Measurements from ENCODE around the gene SGPP2. TPM values are rescaled to one million over a fixed set of nuclear protein-coding genes. Genes with fewer than 3 reads are reported as not detected.

SGPP2 gene
- total RNA-seq, 1 donor from 2014 or later, result 2.3 TPM

DNA sequence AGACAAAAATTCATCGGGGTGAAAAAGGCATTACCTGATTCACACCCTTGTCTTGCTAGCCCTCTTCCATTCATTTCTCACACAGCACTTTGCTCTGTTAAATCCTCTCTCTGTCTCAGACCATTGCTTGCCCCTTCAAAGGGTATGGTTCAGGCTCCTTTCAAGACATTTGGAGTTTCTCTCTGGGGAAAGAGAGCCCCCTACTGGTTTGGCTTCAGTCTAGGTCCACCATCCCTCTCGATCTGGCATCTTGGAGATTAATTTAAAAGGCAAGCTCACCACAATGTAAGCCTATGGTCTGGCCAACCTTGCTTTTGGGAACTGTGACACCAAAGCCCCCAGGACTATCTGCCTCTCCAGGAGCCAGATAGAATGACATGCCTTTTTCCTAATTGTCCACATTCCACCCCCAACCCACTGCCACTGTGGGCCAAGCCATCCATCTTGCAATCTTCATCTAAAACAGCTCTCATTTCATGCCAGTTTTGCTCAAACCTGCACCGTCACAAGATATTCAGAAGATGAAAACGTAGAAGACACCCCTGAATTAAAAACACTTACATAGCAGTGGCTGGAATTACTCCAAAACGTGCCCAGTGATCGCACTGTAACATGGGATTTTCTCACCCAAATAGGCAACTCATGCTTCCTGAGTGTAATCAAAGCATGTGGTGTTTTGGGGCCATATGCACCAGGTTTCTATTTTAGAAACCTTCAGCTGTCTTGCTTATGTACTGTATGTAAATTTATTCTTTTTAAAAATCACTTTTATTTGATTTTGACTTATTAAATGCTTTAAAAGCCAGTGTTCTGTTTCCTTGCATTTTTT, 137.7 kb downstream of the SGPP2 start:
- intact Hi-C loops (cut with micrococcal nuclease), result loop anchor here (5.0 kb wide), 1 partner anchor 245 kb away; no protein-coding TSS in a partner anchor
- DNase-seq, result no peak
- TF ChIP-seq, protein P1, sequence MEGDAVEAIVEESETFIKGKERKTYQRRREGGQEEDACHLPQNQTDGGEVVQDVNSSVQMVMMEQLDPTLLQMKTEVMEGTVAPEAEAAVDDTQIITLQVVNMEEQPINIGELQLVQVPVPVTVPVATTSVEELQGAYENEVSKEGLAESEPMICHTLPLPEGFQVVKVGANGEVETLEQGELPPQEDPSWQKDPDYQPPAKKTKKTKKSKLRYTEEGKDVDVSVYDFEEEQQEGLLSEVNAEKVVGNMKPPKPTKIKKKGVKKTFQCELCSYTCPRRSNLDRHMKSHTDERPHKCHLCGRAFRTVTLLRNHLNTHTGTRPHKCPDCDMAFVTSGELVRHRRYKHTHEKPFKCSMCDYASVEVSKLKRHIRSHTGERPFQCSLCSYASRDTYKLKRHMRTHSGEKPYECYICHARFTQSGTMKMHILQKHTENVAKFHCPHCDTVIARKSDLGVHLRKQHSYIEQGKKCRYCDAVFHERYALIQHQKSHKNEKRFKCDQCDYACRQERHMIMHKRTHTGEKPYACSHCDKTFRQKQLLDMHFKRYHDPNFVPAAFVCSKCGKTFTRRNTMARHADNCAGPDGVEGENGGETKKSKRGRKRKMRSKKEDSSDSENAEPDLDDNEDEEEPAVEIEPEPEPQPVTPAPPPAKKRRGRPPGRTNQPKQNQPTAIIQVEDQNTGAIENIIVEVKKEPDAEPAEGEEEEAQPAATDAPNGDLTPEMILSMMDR (IDR thresholded peaks at IDR 0.05; ENCODE audit: borderline replicate concordance), result peak; percentile 77
- Histone ChIP-seq H3K9me3 (replicated peaks) (no peaks in the 10 kb centered on the region), H3K4me3 (no peak overlapping the region), H3K27me3 (ENCODE audit: low read depth) (no peaks in the 10 kb centered on the region), H3K27ac (replicated peaks) (no peak overlapping the region), H3K36me3 (peaks cover 3% of the 10 kb centered on the region), H3K4me1 (peaks cover 13% of the 10 kb centered on the region)

DNA sequence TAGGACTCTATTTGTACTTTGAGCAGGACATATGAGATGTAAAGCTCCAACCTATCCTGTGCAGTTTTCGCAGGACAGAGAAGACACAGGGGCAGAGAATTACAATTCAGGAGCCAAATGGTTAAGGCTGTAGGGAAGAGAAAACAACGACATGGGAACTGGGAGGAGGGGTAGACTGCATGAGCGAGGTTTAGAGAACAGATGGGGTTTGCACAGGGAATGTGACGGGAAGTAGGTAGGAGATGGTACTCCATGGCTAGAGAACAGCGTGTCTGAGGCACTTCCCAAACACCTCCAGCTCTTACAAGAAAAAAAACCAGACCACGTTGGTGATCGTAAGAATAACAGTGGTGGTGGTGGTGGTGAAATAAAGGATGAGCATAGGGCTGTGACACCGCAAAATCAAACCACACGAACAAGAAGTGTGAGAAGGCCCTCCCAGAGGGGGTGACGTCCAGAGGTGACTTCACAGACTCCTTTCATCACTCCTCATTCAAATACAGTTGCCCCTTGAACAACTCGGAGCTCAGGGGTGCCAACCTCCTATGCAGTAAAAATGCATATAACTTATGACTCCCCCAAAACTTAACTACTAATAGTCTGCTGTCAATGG, 138.9 kb downstream of the SGPP2 start:
- Histone ChIP-seq H3K27ac (replicated peaks) (no peak overlapping the region), H3K4me1 (peaks cover 14% of the 10 kb centered on the region), H3K9me3 (replicated peaks) (no peaks in the 10 kb centered on the region), H3K27me3 (ENCODE audit: low read depth) (no peaks in the 10 kb centered on the region), H3K4me3 (no peak overlapping the region), H3K36me3 (peaks cover 6% of the 10 kb centered on the region)
- TF ChIP-seq, protein P1 (IDR thresholded peaks at IDR 0.05; ENCODE audit: borderline replicate concordance), result no peak
- no peak for DNase-seq
- intact Hi-C loops (cut with micrococcal nuclease), result loop anchor here (5.0 kb wide), 1 partner anchor 246 kb away; no protein-coding TSS in a partner anchor

DNA sequence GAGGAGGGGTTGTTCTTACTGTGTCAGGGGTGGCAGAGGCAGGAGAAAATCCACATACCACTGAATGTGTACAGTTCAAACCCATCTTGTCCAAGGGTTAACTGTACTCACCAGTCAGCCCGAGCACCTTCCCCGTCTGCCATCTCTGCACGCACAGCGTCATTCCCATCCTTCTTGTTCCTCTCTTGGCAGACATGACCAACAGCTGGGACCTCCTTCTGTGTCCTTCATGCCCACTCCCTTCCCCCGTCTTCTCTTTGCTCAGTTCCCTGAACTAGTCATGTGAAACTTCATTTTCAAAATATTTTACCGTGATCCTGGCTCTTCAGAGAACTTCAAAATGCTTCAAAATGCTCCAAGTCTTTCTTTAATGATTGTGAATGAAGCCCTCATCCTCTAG, 139.6 kb downstream of the SGPP2 start:
- H3K36me3 ChIP-seq, result peaks cover 6% of the 10 kb centered on the region
- TF ChIP-seq, protein P1 (IDR thresholded peaks at IDR 0.05; ENCODE audit: borderline replicate concordance), result no peak
- H3K27ac ChIP-seq (replicated peaks), result no peak overlapping the region
- H3K9me3 ChIP-seq (replicated peaks), result no peaks in the 10 kb centered on the region
- no peak overlapping the region for H3K4me3 ChIP-seq
- peaks cover 21% of the 10 kb centered on the region for H3K4me1 ChIP-seq
- no peaks in the 10 kb centered on the region for H3K27me3 ChIP-seq (ENCODE audit: low read depth)
- DNase-seq, result no peak
- intact Hi-C loops (cut with micrococcal nuclease), result loop anchor here (5.0 kb wide), 1 partner anchor 247 kb away; no protein-coding TSS in a partner anchor

DNA sequence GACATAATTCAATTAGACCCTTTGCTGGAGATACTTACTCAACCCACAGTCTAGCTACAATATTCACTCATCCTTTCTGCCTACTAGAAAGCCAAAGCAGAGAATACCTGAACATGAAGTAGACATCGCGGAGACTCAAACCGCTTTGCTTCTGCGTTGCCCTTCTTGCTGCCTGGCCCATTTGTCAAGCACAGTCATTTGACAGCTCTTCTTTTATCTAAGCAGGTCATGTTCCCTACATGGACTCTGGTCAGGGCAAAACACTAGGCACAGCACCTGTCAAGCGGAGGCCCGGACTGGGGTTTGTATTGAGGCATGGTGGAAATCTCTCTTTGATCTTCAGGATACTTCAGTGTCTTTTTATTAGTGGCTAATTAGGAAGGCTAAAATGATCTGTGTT, 141.9 kb downstream of the SGPP2 start:
- intact Hi-C loops (cut with micrococcal nuclease), result no loop called here
- Histone ChIP-seq H3K4me1 (peaks cover 26% of the 10 kb centered on the region), H3K27ac (replicated peaks) (no peak overlapping the region), H3K36me3 (peaks cover 14% of the 10 kb centered on the region), H3K4me3 (no peak overlapping the region), H3K27me3 (ENCODE audit: low read depth) (no peaks in the 10 kb centered on the region), H3K9me3 (replicated peaks) (no peaks in the 10 kb centered on the region)
- DNase-seq, result no peak
- TF ChIP-seq, protein P1 (IDR thresholded peaks at IDR 0.05; ENCODE audit: borderline replicate concordance), result no peak

DNA sequence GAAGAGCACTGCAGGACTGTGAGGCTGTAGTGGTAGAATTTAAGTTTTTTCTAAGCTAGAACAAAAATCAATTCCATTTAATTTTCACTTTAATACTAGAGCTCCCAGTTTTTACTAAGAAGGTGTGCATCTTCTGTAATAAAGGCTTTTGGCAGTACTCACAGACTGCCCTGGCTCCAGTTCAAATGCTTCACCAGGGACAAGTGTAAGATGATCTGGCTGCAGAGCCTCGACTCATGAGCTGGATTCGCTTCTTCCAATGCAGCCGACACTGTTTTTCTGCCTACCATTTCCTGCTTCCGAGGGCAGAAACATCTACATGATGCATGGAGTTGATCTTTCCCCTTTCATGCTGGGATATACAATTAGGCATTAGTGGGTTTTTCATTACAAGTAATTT, 144.5 kb downstream of the SGPP2 start:
- intact Hi-C loops (cut with micrococcal nuclease), result no loop called here
- peak; percentile 34 for DNase-seq
- H3K27ac ChIP-seq (replicated peaks), result peak overlapping the region; percentile 41

More for the DNA sequence above, 144.5 kb downstream of the SGPP2 start:
- TF ChIP-seq, protein P1 (IDR thresholded peaks at IDR 0.05; ENCODE audit: borderline replicate concordance), result no peak
- H3K36me3 ChIP-seq, result peaks cover 21% of the 10 kb centered on the region
- no peak overlapping the region for H3K4me3 ChIP-seq
- H3K4me1 ChIP-seq, result peaks cover 50% of the 10 kb centered on the region
- no peaks in the 10 kb centered on the region for H3K9me3 ChIP-seq (replicated peaks)
- no peaks in the 10 kb centered on the region for H3K27me3 ChIP-seq (ENCODE audit: low read depth)
